Endodermal cell (in vitro differentiated cells): ENCODE results near the gene PCNX1. TPM values are rescaled to one million over a fixed set of nuclear protein-coding genes. Genes with fewer than 3 reads are reported as not detected.

ENCODE experiments used
- DNase-seq: peaks from one replicate; pipeline ENCODE4 v3.0.0-alpha.2; 2017
- H3K27ac ChIP-seq: 2 replicates; pipeline ENCODE4 v1.5.1; 2013; ENCODE audit warnings: mild to moderate bottlenecking, low read depth, low read length, moderate library complexity
- H3K27me3 ChIP-seq: 2 replicates; pipeline ENCODE4 v1.6.1; 2013; ENCODE audit warnings: mild to moderate bottlenecking, low read length, moderate library complexity; ENCODE audit not compliant: insufficient read depth, control insufficient read depth, poor library complexity, severe bottlenecking
- H3K36me3 ChIP-seq: 2 replicates; pipeline ENCODE4 v1.7.0; 2013; ENCODE audit warnings: mild to moderate bottlenecking, low read length, moderate library complexity; ENCODE audit not compliant: control insufficient read depth, insufficient read depth
- H3K4me1 ChIP-seq: one replicate; pipeline ENCODE4 v1.7.0; 2013; ENCODE audit warnings: low read length; ENCODE audit not compliant: control insufficient read depth, insufficient read depth
- H3K4me3 ChIP-seq: 2 replicates; pipeline ENCODE4 v1.5.1; 2013; ENCODE audit warnings: mild to moderate bottlenecking, low read length, moderate library complexity
- H3K9ac ChIP-seq: 2 replicates; pipeline ENCODE4 v1.6.1; 2013; ENCODE audit warnings: mild to moderate bottlenecking, low read length, moderate library complexity; ENCODE audit not compliant: poor library complexity, severe bottlenecking; ENCODE audit errors: extremely low read depth
- H3K9me3 ChIP-seq: 2 replicates; pipeline ENCODE4 v1.6.1; 2013; ENCODE audit warnings: mild to moderate bottlenecking, low read length, moderate library complexity; ENCODE audit not compliant: control insufficient read depth
- H3K27ac Mint-ChIP-seq: 2 replicates; pipeline ENCODE4 v1.8.0; 2020; ENCODE audit warnings: mixed read lengths
- H3K27me3 Mint-ChIP-seq: 2 replicates; pipeline ENCODE4 v1.8.0; 2021; ENCODE audit warnings: mild to moderate bottlenecking, mixed read lengths; ENCODE audit not compliant: insufficient read depth
- H3K36me3 Mint-ChIP-seq: 2 replicates; pipeline ENCODE4 v1.8.0; 2020; ENCODE audit warnings: low read depth, mixed read lengths
- H3K4me1 Mint-ChIP-seq: 2 replicates; pipeline ENCODE4 v1.8.0; 2020; ENCODE audit warnings: mixed read lengths
- H3K4me3 Mint-ChIP-seq: 2 replicates; pipeline ENCODE4 v1.8.0; 2020; ENCODE audit warnings: mild to moderate bottlenecking, moderate library complexity, mixed read lengths
- H3K9me3 Mint-ChIP-seq: 2 replicates; pipeline ENCODE4 v1.8.0; 2020; ENCODE audit warnings: mild to moderate bottlenecking, mixed read lengths
- WGBS, 2 experiments: methylation state at CpG; one replicate each; pipeline versions ENCODE4 v1.1.5 to v1.1.7; 2013; ENCODE audit warnings: missing lambda C conversion rate in 2 of 2, mixed read lengths in 1 of 2; ENCODE audit not compliant: insufficient coverage in 1 of 2, insufficient read length in 1 of 2; 5-methylcytosine and 5-hydroxymethylcytosine counted together
- total RNA-seq, 2 donors: library from RNA; stranded (reverse); fragmentation: NEBNext Ultra II Directional in 1 of 2; extraction: Animal tissue kit (Norgen Biotek cat#: 25700) in 1 of 2; gene quantifications; 2 replicates in 1 of 2; 3 replicates in 1 of 2; pipeline ENCODE4 v1.2.1, GENCODE V29; 2021
- TF ChIP-seq, protein P1 (sequence below): fragments of 200-600 bp; sonication (generic); conservative IDR thresholded peaks from 2 replicates; pipeline ENCODE4 v1.5.0; 2021; ENCODE audit warnings: antibody characterized with exemption, mild to moderate bottlenecking

PCNX1 gene
- total RNA-seq, 2 donors from 2014 or later, result 68.2 TPM

GRCh38 chr14:71148627-71149026 is 241.4 kb downstream of the PCNX1 start:
- Histone ChIP-seq H3K9ac (no peak overlapping the region), H3K27ac (no peak overlapping the region), H3K27me3 (no peaks in the 10 kb centered on the region), H3K4me3 (no peak overlapping the region), H3K4me1 (no peaks in the 10 kb centered on the region), H3K36me3 (no peaks in the 10 kb centered on the region), H3K9me3 (peaks cover 42% of the 10 kb centered on the region)
- WGBS, 2 experiments, result 100% methylated on average over 2 to 3 of the region's 3 CpGs
- TF ChIP-seq, protein P1, sequence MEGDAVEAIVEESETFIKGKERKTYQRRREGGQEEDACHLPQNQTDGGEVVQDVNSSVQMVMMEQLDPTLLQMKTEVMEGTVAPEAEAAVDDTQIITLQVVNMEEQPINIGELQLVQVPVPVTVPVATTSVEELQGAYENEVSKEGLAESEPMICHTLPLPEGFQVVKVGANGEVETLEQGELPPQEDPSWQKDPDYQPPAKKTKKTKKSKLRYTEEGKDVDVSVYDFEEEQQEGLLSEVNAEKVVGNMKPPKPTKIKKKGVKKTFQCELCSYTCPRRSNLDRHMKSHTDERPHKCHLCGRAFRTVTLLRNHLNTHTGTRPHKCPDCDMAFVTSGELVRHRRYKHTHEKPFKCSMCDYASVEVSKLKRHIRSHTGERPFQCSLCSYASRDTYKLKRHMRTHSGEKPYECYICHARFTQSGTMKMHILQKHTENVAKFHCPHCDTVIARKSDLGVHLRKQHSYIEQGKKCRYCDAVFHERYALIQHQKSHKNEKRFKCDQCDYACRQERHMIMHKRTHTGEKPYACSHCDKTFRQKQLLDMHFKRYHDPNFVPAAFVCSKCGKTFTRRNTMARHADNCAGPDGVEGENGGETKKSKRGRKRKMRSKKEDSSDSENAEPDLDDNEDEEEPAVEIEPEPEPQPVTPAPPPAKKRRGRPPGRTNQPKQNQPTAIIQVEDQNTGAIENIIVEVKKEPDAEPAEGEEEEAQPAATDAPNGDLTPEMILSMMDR, result no peak
- H3K4me1 Mint-ChIP-seq, result peaks cover under 1% of the 10 kb centered on the region
- H3K4me3 Mint-ChIP-seq, result no peak overlapping the region
- H3K27me3 Mint-ChIP-seq, result peaks cover 3% of the 10 kb centered on the region
- no peak overlapping the region for H3K27ac Mint-ChIP-seq
- DNase-seq, result no peak
- H3K9me3 Mint-ChIP-seq, result peaks cover 63% of the 10 kb centered on the region
- peaks cover 4% of the 10 kb centered on the region for H3K36me3 Mint-ChIP-seq

DNA sequence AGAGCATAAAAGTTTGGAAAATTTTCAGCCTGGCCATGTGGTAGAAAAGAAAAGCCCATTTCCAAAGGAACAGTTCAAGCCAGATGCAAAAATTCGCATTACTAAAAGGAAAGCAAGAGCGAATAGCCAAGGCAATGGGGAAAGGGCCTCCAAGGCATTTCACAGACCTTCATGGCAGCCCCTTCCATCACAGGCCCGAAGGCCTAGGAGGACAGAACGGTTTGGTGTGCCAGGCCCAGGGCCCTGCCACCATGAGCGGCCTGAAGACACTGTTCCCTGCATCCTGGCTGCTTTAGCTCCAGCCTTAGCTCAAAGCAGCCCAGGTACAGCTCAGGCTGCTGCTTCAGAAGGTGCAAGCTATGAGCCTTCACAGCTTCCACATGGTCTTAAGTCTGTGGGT is 243.5 kb downstream of the PCNX1 start:
- H3K4me3 ChIP-seq, result no peak overlapping the region
- H3K4me1 ChIP-seq, result no peaks in the 10 kb centered on the region
- H3K9me3 ChIP-seq, result peaks cover 47% of the 10 kb centered on the region
- DNase-seq, result no peak
- peaks cover 3% of the 10 kb centered on the region for H3K27me3 Mint-ChIP-seq
- no peaks in the 10 kb centered on the region for H3K27me3 ChIP-seq
- H3K36me3 Mint-ChIP-seq, result peaks cover 4% of the 10 kb centered on the region
- no peak overlapping the region for H3K4me3 Mint-ChIP-seq
- TF ChIP-seq, protein P1, result no peak
- H3K27ac ChIP-seq, result no peak overlapping the region
- no peak overlapping the region for H3K27ac Mint-ChIP-seq
- WGBS, 2 experiments, result 57 to 59% methylated on average over 4 to 5 of the region's 5 CpGs
- no peak overlapping the region for H3K9ac ChIP-seq
- H3K36me3 ChIP-seq, result no peaks in the 10 kb centered on the region
- H3K9me3 Mint-ChIP-seq, result peaks cover 70% of the 10 kb centered on the region
- H3K4me1 Mint-ChIP-seq, result no peaks in the 10 kb centered on the region

- Mint-ChIP-seq H3K4me3 (no peak overlapping the region), H3K27ac (no peak overlapping the region), H3K9me3 (peaks cover 38% of the 10 kb centered on the region), H3K27me3 (no peaks in the 10 kb centered on the region), H3K36me3 (peaks cover 4% of the 10 kb centered on the region), H3K4me1 (no peaks in the 10 kb centered on the region)
- Histone ChIP-seq H3K4me1 (no peaks in the 10 kb centered on the region), H3K27ac (no peak overlapping the region), H3K9ac (no peak overlapping the region), H3K9me3 (peaks cover 29% of the 10 kb centered on the region), H3K36me3 (no peaks in the 10 kb centered on the region), H3K27me3 (no peaks in the 10 kb centered on the region), H3K4me3 (no peak overlapping the region)
- TF ChIP-seq, protein P1, result no peak
- WGBS, 2 experiments, result 91 to 100% methylated on average over 1 to 3 of the region's 5 CpGs
- DNase-seq, result no peak
These were observed 248.5 kb downstream of the PCNX1 start for GRCh38 chr14:71155743-71156142.
